ENCODE results near the gene UMAD1.
A peak's percentile ranks its signal among the peaks of the same experiment; 100 is the strongest.
"Not testable (repeated sequence)": the region's sequence is repeated elsewhere in the genome, so short reads cannot be mapped to it uniquely, and the experiment has no call there.

UMAD1 gene

GRCh38 chr7:7652798-7653540 is 12.4 kb downstream of the UMAD1 start:
- DNase-seq (ENCODE audit: low read depth in 2 of 2): no peak

- no peak for DNase-seq (ENCODE audit: low read depth in 2 of 2)
Observed at GRCh38 chr7:7653593-7654187, 13.1 kb downstream of the UMAD1 start.

- DNase-seq (ENCODE audit: low read depth in 2 of 2): no peak
Observed at GRCh38 chr7:7654964-7655715, 14.6 kb downstream of the UMAD1 start.

DNA sequence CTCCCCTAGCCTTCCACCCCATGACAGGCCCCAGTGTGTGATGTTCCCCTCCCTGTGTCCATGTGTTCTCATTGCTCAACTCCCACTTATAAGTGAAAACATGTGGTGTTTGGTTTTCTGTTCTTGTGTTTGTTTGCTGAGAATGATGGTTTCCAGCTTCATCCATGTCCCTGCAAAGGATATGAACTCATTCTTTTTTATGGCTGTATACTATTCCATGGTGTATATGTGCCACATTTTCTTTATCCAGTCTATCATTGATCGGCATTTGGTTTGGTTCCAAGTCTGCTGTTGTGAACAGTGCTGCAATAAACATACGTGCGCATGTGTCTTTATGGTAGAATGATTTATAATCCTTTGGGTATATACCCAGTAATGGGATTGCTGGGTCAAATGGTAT is 15.9 kb downstream of the UMAD1 start:
- DNase-seq (ENCODE audit: low read depth in 2 of 2): not testable (repeated sequence)

GRCh38 chr7:7662527-7662926 is 22.0 kb downstream of the UMAD1 start:
- no peak for DNase-seq (ENCODE audit: low read depth in 2 of 2)

DNA sequence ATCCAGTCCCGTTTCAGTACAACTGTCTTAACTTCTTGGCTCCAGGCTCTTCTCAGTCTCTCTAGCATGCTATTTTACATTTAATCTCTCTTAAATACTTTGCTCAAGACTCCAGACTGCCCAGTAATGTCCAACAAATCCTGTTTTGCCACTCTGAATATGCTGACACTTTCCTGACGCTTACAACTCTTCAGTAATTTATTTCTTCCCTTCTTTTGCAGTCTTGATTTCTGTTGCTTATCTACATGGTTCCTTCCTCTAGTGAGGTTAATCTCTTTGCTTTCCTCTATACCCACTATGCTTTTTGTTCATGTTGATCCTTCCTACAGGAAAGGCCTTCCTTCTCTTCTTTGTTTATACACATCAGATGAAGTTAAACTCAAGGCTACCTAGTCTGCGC is 23.7 kb downstream of the UMAD1 start:
- DNase-seq (ENCODE audit: low read depth in 2 of 2): no peak

DNA sequence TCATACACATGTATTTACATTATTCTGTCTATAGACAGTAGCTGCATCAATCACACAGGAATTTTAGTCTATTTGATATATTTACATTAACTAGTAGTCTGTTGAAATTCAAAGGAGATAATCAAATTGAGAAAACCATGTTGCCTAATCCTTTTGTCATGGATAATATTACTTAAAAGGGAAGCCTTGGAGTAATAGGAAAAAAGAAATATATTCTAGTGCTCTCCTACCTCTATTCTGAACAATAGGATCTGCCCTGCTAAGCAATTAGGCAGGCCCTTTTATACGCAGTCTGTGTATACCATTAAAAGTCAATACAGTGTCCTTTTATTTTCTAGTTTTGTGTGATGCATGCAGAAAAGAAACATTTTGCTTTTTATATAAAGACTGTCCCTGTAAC is 24.5 kb downstream of the UMAD1 start:
- no peak for DNase-seq (ENCODE audit: low read depth in 2 of 2)

DNA sequence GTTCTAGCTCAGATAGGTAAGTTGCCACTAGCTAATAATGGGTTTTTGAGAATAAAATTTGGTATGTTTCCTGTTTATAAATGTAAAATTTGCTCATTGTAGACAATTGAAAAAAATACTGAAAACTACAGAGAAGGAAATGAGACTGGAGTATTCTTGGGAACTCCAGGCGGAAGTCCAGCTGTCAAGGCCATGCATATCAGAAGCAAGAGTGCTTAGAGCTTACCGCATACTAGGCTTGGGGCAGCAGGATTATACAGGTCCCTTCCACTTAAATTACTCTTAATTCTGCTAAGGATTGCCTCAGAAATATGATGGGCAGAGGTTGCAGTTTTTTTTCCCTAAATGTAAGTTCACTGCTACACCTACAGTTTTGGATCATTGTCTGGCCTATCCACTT is 26.6 kb downstream of the UMAD1 start:
- no peak for DNase-seq (ENCODE audit: low read depth in 2 of 2)

- DNase-seq (ENCODE audit: low read depth in 2 of 2): no peak
Observed at GRCh38 chr7:7668706-7669105, 28.2 kb downstream of the UMAD1 start.

DNA sequence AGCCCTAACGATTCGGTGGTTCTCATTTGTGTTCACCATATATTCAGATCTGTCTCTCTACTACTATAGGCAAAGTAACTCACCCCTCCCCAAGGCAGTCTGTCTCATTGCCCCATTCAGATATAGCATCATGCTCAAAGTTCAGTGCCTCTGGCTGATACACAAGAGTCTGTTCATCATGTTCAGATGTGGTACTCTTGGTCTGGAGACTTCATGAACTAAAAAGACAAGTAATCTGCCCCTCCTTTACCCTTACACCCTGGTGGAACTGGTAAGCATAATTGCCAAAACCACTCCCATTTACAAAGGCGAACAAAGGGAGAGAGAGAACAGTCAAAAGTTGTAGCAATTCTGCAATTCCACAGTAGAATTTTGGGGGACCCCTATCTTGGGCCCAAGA is 29.9 kb downstream of the UMAD1 start:
- no peak for DNase-seq (ENCODE audit: low read depth in 2 of 2)

GRCh38 chr7:7671361-7671760 is 30.8 kb downstream of the UMAD1 start:
- DNase-seq (ENCODE audit: low read depth in 2 of 2): no peak

GRCh38 chr7:7672545-7673239 is 32.1 kb downstream of the UMAD1 start:
- DNase-seq (ENCODE audit: low read depth in 2 of 2): no peak

DNA sequence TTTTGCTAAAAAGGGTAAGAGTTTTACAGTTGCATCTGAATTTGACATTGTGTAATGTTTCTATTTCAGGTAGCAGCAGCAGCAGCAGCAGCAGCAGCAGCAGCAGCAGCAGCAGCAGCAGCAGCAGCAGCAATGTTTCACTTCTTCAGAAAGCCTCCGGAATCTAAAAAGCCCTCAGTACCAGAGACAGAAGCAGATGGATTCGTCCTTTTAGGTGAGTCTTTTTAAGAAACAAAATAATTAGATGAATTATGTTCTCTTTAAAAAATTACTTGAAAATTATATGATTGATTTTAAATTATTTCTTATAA is 32.6 kb downstream of the UMAD1 start:
- no peak for DNase-seq (ENCODE audit: low read depth in 2 of 2)

DNA sequence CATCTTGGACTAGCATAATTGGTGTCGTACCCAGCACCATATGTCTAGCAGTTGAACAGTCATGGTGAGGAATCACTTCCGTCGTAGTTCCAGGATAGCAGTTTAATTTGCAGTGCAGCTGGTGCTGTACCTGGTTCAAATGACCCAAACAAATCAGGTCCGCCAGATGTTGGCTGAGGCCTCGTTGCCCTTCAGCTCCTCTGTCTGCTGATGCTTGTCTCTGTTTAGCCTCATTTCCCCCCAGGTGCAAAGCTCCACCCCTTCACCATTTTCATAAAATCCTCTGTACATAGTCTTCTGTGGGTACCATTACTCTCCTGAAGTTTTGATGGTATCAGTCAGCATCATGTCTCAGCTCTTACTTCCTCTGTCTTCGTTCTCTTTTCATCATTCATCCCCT is 35.1 kb downstream of the UMAD1 start:
- DNase-seq (ENCODE audit: low read depth in 2 of 2): no peak

DNA sequence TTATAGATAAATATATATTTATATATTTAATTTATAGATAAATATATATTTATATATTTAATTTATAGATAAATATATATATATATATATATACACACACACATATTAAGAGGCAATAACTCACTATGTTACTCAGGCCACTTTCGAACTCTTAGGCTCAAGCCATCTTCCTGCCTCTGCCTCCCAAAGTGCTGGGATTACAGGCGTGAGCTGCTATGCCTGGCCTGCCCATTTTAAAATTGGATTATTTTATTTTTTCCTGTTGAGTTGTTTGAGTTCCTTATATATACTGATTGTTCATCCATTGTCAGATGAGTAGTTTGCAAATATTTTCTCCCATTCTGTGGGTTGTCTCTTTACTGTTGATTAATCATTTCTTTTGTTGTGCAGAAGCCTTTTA is 39.1 kb downstream of the UMAD1 start:
- DNase-seq (ENCODE audit: low read depth in 2 of 2): not testable (repeated sequence)

- peak in 1 of 2 donors; percentile 17 for DNase-seq (ENCODE audit: low read depth in 2 of 2)
Observed at GRCh38 chr7:7681191-7681935, 40.8 kb downstream of the UMAD1 start.

- DNase-seq (ENCODE audit: low read depth in 2 of 2): no peak
Observed at GRCh38 chr7:7681936-7682329, 41.4 kb downstream of the UMAD1 start.

DNA sequence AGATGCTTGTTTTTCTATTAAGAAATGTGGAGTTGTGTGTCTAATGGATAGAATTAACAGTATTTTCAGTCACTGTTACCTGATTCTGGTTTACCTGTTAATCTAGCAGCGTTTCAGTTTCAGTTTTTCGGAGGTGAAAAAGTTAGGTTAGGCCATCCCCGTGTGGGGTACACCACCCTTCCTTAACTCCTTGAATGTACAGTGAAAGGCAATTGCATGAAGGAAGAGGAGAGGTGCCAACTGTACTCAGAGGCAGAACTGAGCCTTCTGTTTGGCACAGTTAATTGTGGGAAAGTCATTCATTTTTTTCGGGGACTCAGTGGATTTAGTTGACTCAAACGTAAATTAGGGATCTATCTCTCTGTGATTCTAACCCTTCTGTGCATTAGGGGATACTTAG is 42.3 kb downstream of the UMAD1 start:
- no peak for DNase-seq (ENCODE audit: low read depth in 2 of 2)

- DNase-seq (ENCODE audit: low read depth in 2 of 2): no peak
Observed at GRCh38 chr7:7686811-7687508, 46.4 kb downstream of the UMAD1 start.

DNA sequence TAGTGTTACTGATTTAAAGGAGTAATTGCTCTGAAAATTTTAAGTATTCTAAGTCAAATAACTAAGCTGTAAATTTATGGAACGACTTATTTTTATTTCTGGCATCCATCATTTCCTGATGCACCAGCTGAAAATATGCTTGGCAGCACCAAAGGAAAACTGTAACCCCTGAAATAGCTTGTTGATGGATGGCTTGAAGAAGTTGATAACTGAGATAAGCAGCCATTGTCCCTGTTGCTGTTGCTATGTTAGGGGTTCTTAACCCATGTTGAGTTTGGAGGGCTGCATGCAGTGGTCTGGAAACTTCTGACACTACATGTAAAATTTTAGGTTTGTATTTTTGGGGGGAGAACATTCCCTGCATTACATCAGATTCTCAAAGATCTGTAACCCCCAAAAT is 47.2 kb downstream of the UMAD1 start:
- no peak for DNase-seq (ENCODE audit: low read depth in 2 of 2)

- no peak for DNase-seq (ENCODE audit: low read depth in 2 of 2)
Observed at GRCh38 chr7:7688310-7688709, 47.8 kb downstream of the UMAD1 start.

Data from activated CD4-positive, alpha-beta T cell treated with anti-CD3 and anti-CD28 coated beads for 24 hours (primary cell).